Transverse colon (tissue), 4 donors: ENCODE measurements around the gene CD37.

Experiments
- CTCF ChIP-seq, 5 experiments: fragments of 200-600 bp in 3 of 5; fragments of 450-650 bp in 2 of 5; sonication (generic) in 3 of 5; IDR thresholded peaks; 1 replicate in 2 of 5; 2 replicates in 3 of 5; pipeline ENCODE4 v1.5.1; 2016 to 2017; ENCODE audit warnings: antibody characterized with exemption in 5 of 5, inconsistent platforms in 3 of 5, mild to moderate bottlenecking in 2 of 5, moderate library complexity in 1 of 5
- POLR2AphosphoS5 ChIP-seq, 3 donors: sonication (generic); formaldehyde crosslinking; IDR thresholded peaks; one replicate each; pipeline ENCODE4 v1.6.1; 2016; ENCODE audit warnings: antibody characterized with exemption in 3 of 3

GRCh38 chr19:49316284-49316683 lies 18.9 kb upstream of the CD37 start:
- TF ChIP-seq CTCF (IDR thresholded peaks at IDR 0.05) (no peak), POLR2AphosphoS5 (IDR thresholded peaks at IDR 0.05) (no peak)
